DND-41 (cell line): ENCODE results near the gene NXPH4.

Experiments used
- ATAC-seq: fragments of 200-7000 bp; cut with Tn5 transposase; 3 replicates; pipeline ENCODE4 v1.9.1; 2021; ENCODE audit warnings: low read depth; ENCODE audit not compliant: insufficient read depth
- DNase-seq: peaks from one replicate; pipeline ENCODE4 v3.0.0-alpha.2; 2020
- H2AFZ ChIP-seq: 2 replicates; pipeline ENCODE4 v1.6.0; 2012; ENCODE audit warnings: low read depth, low read length
- H3K27ac ChIP-seq: 2 replicates; pipeline ENCODE4 v1.5.1; 2012; ENCODE audit warnings: low read length, inconsistent platforms
- H3K27me3 ChIP-seq: fragments of 200-600 bp; sonication (generic); 2 replicates; pipeline ENCODE4 v1.6.0; 2012; ENCODE audit warnings: low read length, mild to moderate bottlenecking, inconsistent platforms; ENCODE audit not compliant: insufficient read depth, poor library complexity
- H3K36me3 ChIP-seq: 2 replicates; pipeline ENCODE4 v1.5.1; 2012; ENCODE audit warnings: low read length, inconsistent platforms; ENCODE audit not compliant: insufficient read depth
- H3K4me1 ChIP-seq: 2 replicates; pipeline ENCODE4 v1.5.1; 2012; ENCODE audit warnings: mild to moderate bottlenecking, low read length; ENCODE audit not compliant: insufficient read depth
- H3K4me2 ChIP-seq: 2 replicates; pipeline ENCODE4 v1.6.0; 2012; ENCODE audit warnings: mild to moderate bottlenecking, moderate library complexity, low read length, inconsistent platforms; ENCODE audit not compliant: insufficient read depth
- H3K4me3 ChIP-seq, 2 experiments: fragments of 200-600 bp in 1 of 2; shearing (Covaris generic) in 1 of 2; 2 replicates each; pipeline ENCODE4 v1.5.1; 2012 to 2016; ENCODE audit warnings: inconsistent platforms in 2 of 2, low read length in 2 of 2, mild to moderate bottlenecking in 2 of 2, low read depth in 1 of 2, moderate library complexity in 1 of 2
- H3K79me2 ChIP-seq: 2 replicates; pipeline ENCODE4 v1.6.0; 2012; ENCODE audit warnings: low read length, inconsistent platforms; ENCODE audit not compliant: insufficient read depth
- H3K9ac ChIP-seq: 2 replicates; pipeline ENCODE4 v1.6.0; 2012; ENCODE audit warnings: low read depth, mild to moderate bottlenecking, inconsistent platforms, low read length, moderate library complexity
- H3K9me3 ChIP-seq: 2 replicates; pipeline ENCODE4 v1.5.1; 2012; ENCODE audit warnings: low read length, moderate library complexity, mild to moderate bottlenecking, inconsistent platforms; ENCODE audit not compliant: insufficient read depth, severe bottlenecking
- H4K20me1 ChIP-seq: 2 replicates; pipeline ENCODE4 v1.6.0; 2012; ENCODE audit warnings: low read length; ENCODE audit not compliant: insufficient read depth
- CTCF ChIP-seq: IDR thresholded peaks from 2 replicates; pipeline ENCODE4 v1.5.1; 2012; ENCODE audit warnings: borderline replicate concordance, low read length, moderate library complexity, mild to moderate bottlenecking; ENCODE audit not compliant: poor library complexity, severe bottlenecking; ENCODE audit errors: extremely low read depth
- EZH2 ChIP-seq: IDR thresholded peaks from 3 replicates; pipeline ENCODE4 v1.6.1; 2012; ENCODE audit warnings: borderline replicate concordance, low read depth, mild to moderate bottlenecking, moderate library complexity, low read length, inconsistent platforms; ENCODE audit not compliant: severe bottlenecking

NXPH4 gene

GRCh38 chr12:57231276-57232021 is 14.9 kb downstream of the NXPH4 start:
- H3K4me3 ChIP-seq: peak overlapping the region; percentile 52 to 67; a peak in 3 of 4 replicates
- H3K9me3 ChIP-seq: no peaks in the 10 kb centered on the region
- H2AFZ ChIP-seq: no peak overlapping the region
- TF ChIP-seq EZH2 (no peak), CTCF (no peak)
- H3K27ac ChIP-seq: peak overlapping the region; percentile 91
- peak overlapping the region; percentile 85 for H3K4me2 ChIP-seq
- peaks cover 35% of the 10 kb centered on the region for H3K79me2 ChIP-seq
- H3K27me3 ChIP-seq: no peaks in the 10 kb centered on the region
- H3K4me1 ChIP-seq: peaks cover 44% of the 10 kb centered on the region
- peak overlapping the region; percentile 83 for H3K9ac ChIP-seq
- no peak for ATAC-seq
- DNase-seq: no peak
- H3K36me3 ChIP-seq: peaks cover 49% of the 10 kb centered on the region
- H4K20me1 ChIP-seq: peaks cover 50% of the 10 kb centered on the region

- H3K36me3 ChIP-seq: peaks cover 49% of the 10 kb centered on the region
- H3K4me3 ChIP-seq: no peak overlapping the region
- TF ChIP-seq EZH2 (no peak), CTCF (no peak)
Observed at GRCh38 chr12:57232156-57232756, 15.7 kb downstream of the NXPH4 start.

GRCh38 chr12:57233357-57234232 is 17.0 kb downstream of the NXPH4 start:
- Histone ChIP-seq H3K4me1 (peaks cover 41% of the 10 kb centered on the region), H3K9me3 (no peaks in the 10 kb centered on the region), H3K4me2 (no peak overlapping the region), H3K9ac (no peak overlapping the region), H3K4me3 (no peak overlapping the region), H3K27me3 (no peaks in the 10 kb centered on the region), H3K36me3 (peaks cover 49% of the 10 kb centered on the region), H4K20me1 (peaks cover 50% of the 10 kb centered on the region), H3K27ac (no peak overlapping the region), H2AFZ (no peak overlapping the region), H3K79me2 (peaks cover 35% of the 10 kb centered on the region)
- no peak for DNase-seq
- TF ChIP-seq EZH2 (no peak), CTCF (no peak)
- ATAC-seq: no peak

More at GRCh38 chr12:57232156-57232756, 15.7 kb downstream of the NXPH4 start:
- no peak overlapping the region for H3K27ac ChIP-seq
- no peak overlapping the region for H2AFZ ChIP-seq
- no peaks in the 10 kb centered on the region for H3K9me3 ChIP-seq
- no peak for ATAC-seq
- peaks cover 35% of the 10 kb centered on the region for H3K79me2 ChIP-seq
- peaks cover 44% of the 10 kb centered on the region for H3K4me1 ChIP-seq
- peaks cover 50% of the 10 kb centered on the region for H4K20me1 ChIP-seq
- H3K9ac ChIP-seq: no peak overlapping the region; the same call in 1 of the 2 replicates
- no peaks in the 10 kb centered on the region for H3K27me3 ChIP-seq
- DNase-seq: no peak
- H3K4me2 ChIP-seq: peak overlapping the region; percentile 85; the same call in 1 of the 2 replicates
